HG03521 (cell line): ENCODE measurements around the gene MANSC1.
"Not testable (repeated sequence)": the region's sequence is repeated elsewhere in the genome, so short reads cannot be mapped to it uniquely, and the experiment has no call there.

Experiments used
- ATAC-seq: cut with Tn5 transposase; IDR thresholded peaks from one replicate; pipeline ENCODE4 v1.9.1; 2021; ENCODE audit warnings: mild to moderate bottlenecking, moderate library complexity; ENCODE audit not compliant: unreplicated experiment

Gene MANSC1

GRCh38 chr12:12327802-12328201 is 22.2 kb downstream of the MANSC1 start:
- no peak for ATAC-seq

GRCh38 chr12:12326262-12326661 is 23.8 kb downstream of the MANSC1 start:
- no peak for ATAC-seq

- no peak for ATAC-seq
These were observed 26.5 kb downstream of the MANSC1 start for GRCh38 chr12:12323591-12323990.

- ATAC-seq: no peak
These were observed 26.9 kb downstream of the MANSC1 start for GRCh38 chr12:12323118-12323517.

- ATAC-seq: no peak
These were observed 30.4 kb downstream of the MANSC1 start for GRCh38 chr12:12319451-12320183.

GRCh38 chr12:12315838-12316237 is 34.2 kb downstream of the MANSC1 start:
- ATAC-seq: no peak

- ATAC-seq: not testable (repeated sequence)
These were observed 39.3 kb downstream of the MANSC1 start for GRCh38 chr12:12310695-12311094.

GRCh38 chr12:12305568-12306300 is 44.3 kb downstream of the MANSC1 start:
- ATAC-seq: no peak

GRCh38 chr12:12302976-12303375 is 47.1 kb downstream of the MANSC1 start:
- ATAC-seq: no peak

- no peak for ATAC-seq
These were observed 48.9 kb downstream of the MANSC1 start for GRCh38 chr12:12301122-12301521.

GRCh38 chr12:12297201-12297830 is 52.7 kb downstream of the MANSC1 start:
- ATAC-seq: no peak

GRCh38 chr12:12294215-12295005 is 55.6 kb downstream of the MANSC1 start:
- ATAC-seq: no peak

GRCh38 chr12:12290206-12290605 is 59.8 kb downstream of the MANSC1 start:
- ATAC-seq: no peak

- no peak for ATAC-seq
These were observed 63.6 kb downstream of the MANSC1 start for GRCh38 chr12:12286441-12286840.

GRCh38 chr12:12282761-12283425 is 67.1 kb downstream of the MANSC1 start:
- no peak for ATAC-seq

- ATAC-seq: no peak
These were observed 67.8 kb downstream of the MANSC1 start for GRCh38 chr12:12282202-12282601.

GRCh38 chr12:12281134-12281533 is 68.9 kb downstream of the MANSC1 start:
- no peak for ATAC-seq

GRCh38 chr12:12278899-12279298 is 71.1 kb downstream of the MANSC1 start:
- no peak for ATAC-seq
